K562 (cell line): ENCODE measurements around the gene PPP1R3E. TPM values are rescaled to one million over a fixed set of nuclear protein-coding genes. Genes with fewer than 3 reads are reported as not detected.

ENCODE experiments used
- BRF2 ChIP-seq: IDR thresholded peaks from 3 replicates; pipeline ENCODE4 v1.6.1; 2011; ENCODE audit warnings: borderline replicate concordance, mild to moderate bottlenecking; ENCODE audit not compliant: insufficient read length, insufficient read depth
- EHMT2 ChIP-seq: fragments of 450-650 bp; IDR thresholded peaks from 2 replicates; pipeline ENCODE4 v1.6.1; 2018; ENCODE audit warnings: antibody characterized with exemption
- FOXJ3 ChIP-seq: sonication (generic); formaldehyde crosslinking; IDR thresholded peaks from 2 replicates; pipeline ENCODE4 v1.4.0; 2020; ENCODE audit warnings: mild to moderate bottlenecking, missing genetic modification reagents
- GATAD2A ChIP-seq: fragments of 450-650 bp; IDR thresholded peaks from 2 replicates; pipeline ENCODE4 v1.6.1; 2017
- JUN ChIP-seq, 2 experiments: sonication (generic) in 1 of 2; formaldehyde crosslinking in 1 of 2; IDR thresholded peaks; 2 replicates each; pipeline versions ENCODE4 v1.6.1 to v1.8.0; 2012 to 2022; ENCODE audit warnings: borderline replicate concordance in 2 of 2, mild to moderate bottlenecking in 2 of 2, improper control_type of control experiment in 1 of 2, low read depth in 1 of 2, low read length in 1 of 2, missing genetic modification reagents in 1 of 2
- JUNB ChIP-seq: fragments of 450-650 bp; formaldehyde crosslinking; conservative IDR thresholded peaks from 2 replicates; pipeline ENCODE4 v1.4.0; 2020; ENCODE audit warnings: mild to moderate bottlenecking
- KAT2B ChIP-seq: IDR thresholded peaks from one replicate; pipeline ENCODE4 v1.6.1; 2012; ENCODE audit warnings: low read depth, mild to moderate bottlenecking, control low read depth, inconsistent platforms, low read length, moderate library complexity
- MCM3 ChIP-seq: fragments of 450-650 bp; IDR thresholded peaks from 2 replicates; pipeline ENCODE4 v1.6.1; 2016
- NONO ChIP-seq, 2 experiments: fragments of 200-400 bp in 1 of 2; fragments of 450-650 bp in 1 of 2; formaldehyde crosslinking in 1 of 2; IDR thresholded peaks; 2 replicates each; pipeline ENCODE4 v1.6.1; 2017; ENCODE audit warnings: low read depth in 2 of 2, mild to moderate bottlenecking in 2 of 2, moderate library complexity in 2 of 2, low read length in 1 of 2
- RBM17 ChIP-seq: fragments of 200-400 bp; formaldehyde crosslinking; IDR thresholded peaks from 2 replicates; pipeline ENCODE4 v1.6.1; 2017; ENCODE audit warnings: low read depth, mild to moderate bottlenecking, low read length, borderline replicate concordance
- RUNX1 ChIP-seq: sonication (generic); IDR thresholded peaks from 2 replicates; pipeline ENCODE4 v1.6.1; 2016; ENCODE audit warnings: antibody characterized with exemption, low read depth
- SMARCA5 ChIP-seq: fragments of 450-650 bp; IDR thresholded peaks from 2 replicates; pipeline ENCODE4 v1.6.1; 2016
- SRSF7 ChIP-seq: fragments of 200-400 bp; formaldehyde crosslinking; optimal IDR thresholded peaks from 2 replicates; pipeline ENCODE3; 2017; ENCODE audit warnings: mild to moderate bottlenecking, low read depth, low read length
- TCFL5 ChIP-seq: fragments of 250-450 bp; sonication (Bioruptor Pico); conservative IDR thresholded peaks from 2 replicates; pipeline ENCODE4 v1.6.1; 2021; ENCODE audit warnings: mild to moderate bottlenecking, moderate library complexity, matching md5 sums
- XRCC5 ChIP-seq: fragments of 200-400 bp; formaldehyde crosslinking; IDR thresholded peaks from 2 replicates; pipeline ENCODE4 v1.6.1; 2017; ENCODE audit warnings: low read depth, mild to moderate bottlenecking, low read length
- ZC3H4 ChIP-seq: sonication (generic); formaldehyde crosslinking; IDR thresholded peaks from 2 replicates; pipeline ENCODE4 v1.9.0; 2021; ENCODE audit warnings: missing genetic modification reagents, borderline replicate concordance
- ZC3H8 ChIP-seq: fragments of 450-650 bp; IDR thresholded peaks from 2 replicates; pipeline ENCODE4 v1.6.1; 2017
- ZNF830 ChIP-seq: fragments of 250-450 bp; sonication (Bioruptor Pico); IDR thresholded peaks from 2 replicates; pipeline ENCODE4 v1.5.0; 2021; ENCODE audit warnings: mild to moderate bottlenecking
- polyA plus RNA-seq, 8 experiments: library from polyadenylated mRNA; depleted of rRNA in 4 of 8; stranded (reverse) in 5 of 8; unstranded in 3 of 8; fragments of >200 nt; fragmentation: Nextera tagmentation in 2 of 8; fragmentation: Illumina TruSeq in 1 of 8; extraction: Ambion mirVana in 2 of 8; extraction: Trizol in 1 of 8; gene quantifications; 2 replicates each; pipeline versions ENCODE4 v1.2.1 to v1.2.3, GENCODE V29; 2011 to 2014; ENCODE audit warnings: inconsistent platforms in 1 of 8, missing spikeins in 1 of 8
- total RNA-seq, 7 experiments: library from RNA; depleted of rRNA in 6 of 7; stranded (reverse); fragments of >200 nt in 6 of 7; fragmentation: Illumina TruSeq in 2 of 7; extraction: Trizol in 2 of 7; gene quantifications; 2 replicates each; pipeline versions ENCODE4 v1.2.1 to v1.2.3, GENCODE V29; 2011 to 2021; ENCODE audit warnings: low replicate concordance in 1 of 7
- TF ChIP-seq, protein P1 (sequence below): sonication (generic); formaldehyde crosslinking; IDR thresholded peaks from 2 replicates; pipeline ENCODE4 v1.8.1; 2023; ENCODE audit warnings: mild to moderate bottlenecking, missing genetic modification reagents
- TF ChIP-seq, protein P2 (sequence below): fragments of 450-650 bp; IDR thresholded peaks from 2 replicates; pipeline ENCODE4 v1.6.1; 2016; ENCODE audit warnings: borderline replicate concordance

The PPP1R3E gene
- total and polyA plus RNA-seq, 9 of the 15 experiments (the other 6 are each of a cell fraction or from before 2014, with no cell fraction given) = 3.2 to 18.4 (median 7.6) TPM

GRCh38 chr14:23306412-23307145 is 3.9 kb upstream of the PPP1R3E start, which contains the start of gene BCL2L2 (continued):
- no peak for TF ChIP-seq RBM17
- no peak for TF ChIP-seq EHMT2
- TF ChIP-seq, protein P1, sequence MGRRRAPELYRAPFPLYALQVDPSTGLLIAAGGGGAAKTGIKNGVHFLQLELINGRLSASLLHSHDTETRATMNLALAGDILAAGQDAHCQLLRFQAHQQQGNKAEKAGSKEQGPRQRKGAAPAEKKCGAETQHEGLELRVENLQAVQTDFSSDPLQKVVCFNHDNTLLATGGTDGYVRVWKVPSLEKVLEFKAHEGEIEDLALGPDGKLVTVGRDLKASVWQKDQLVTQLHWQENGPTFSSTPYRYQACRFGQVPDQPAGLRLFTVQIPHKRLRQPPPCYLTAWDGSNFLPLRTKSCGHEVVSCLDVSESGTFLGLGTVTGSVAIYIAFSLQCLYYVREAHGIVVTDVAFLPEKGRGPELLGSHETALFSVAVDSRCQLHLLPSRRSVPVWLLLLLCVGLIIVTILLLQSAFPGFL (CRISPR knock-in tag) = no peak
- TF ChIP-seq RUNX1 = peak; percentile 78; the same call in 1 of the 2 replicates
- 0 out of 2 replicates have a peak, but pooled peaks have one; percentile 37 for TF ChIP-seq ZNF830 (CRISPR knock-in tag)
- no peak for TF ChIP-seq MCM3
- no peak for TF ChIP-seq SMARCA5
- no peak for TF ChIP-seq ZC3H4 (CRISPR knock-in tag)
- TF ChIP-seq GATAD2A = no peak
- no peak for TF ChIP-seq TCFL5
- TF ChIP-seq, protein P2, sequence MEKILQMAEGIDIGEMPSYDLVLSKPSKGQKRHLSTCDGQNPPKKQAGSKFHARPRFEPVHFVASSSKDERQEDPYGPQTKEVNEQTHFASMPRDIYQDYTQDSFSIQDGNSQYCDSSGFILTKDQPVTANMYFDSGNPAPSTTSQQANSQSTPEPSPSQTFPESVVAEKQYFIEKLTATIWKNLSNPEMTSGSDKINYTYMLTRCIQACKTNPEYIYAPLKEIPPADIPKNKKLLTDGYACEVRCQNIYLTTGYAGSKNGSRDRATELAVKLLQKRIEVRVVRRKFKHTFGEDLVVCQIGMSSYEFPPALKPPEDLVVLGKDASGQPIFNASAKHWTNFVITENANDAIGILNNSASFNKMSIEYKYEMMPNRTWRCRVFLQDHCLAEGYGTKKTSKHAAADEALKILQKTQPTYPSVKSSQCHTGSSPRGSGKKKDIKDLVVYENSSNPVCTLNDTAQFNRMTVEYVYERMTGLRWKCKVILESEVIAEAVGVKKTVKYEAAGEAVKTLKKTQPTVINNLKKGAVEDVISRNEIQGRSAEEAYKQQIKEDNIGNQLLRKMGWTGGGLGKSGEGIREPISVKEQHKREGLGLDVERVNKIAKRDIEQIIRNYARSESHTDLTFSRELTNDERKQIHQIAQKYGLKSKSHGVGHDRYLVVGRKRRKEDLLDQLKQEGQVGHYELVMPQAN = peak; percentile 78; the same call in 1 of the 2 replicates
- TF ChIP-seq BRF2 = no peak
- no peak for TF ChIP-seq NONO (IDR thresholded peaks at IDR 0.05; ENCODE audit: low read depth in 2 of 2, low read length in 1 of 2)
- TF ChIP-seq SRSF7 = no peak
- no peak for TF ChIP-seq ZC3H8
- no peak for TF ChIP-seq FOXJ3
- TF ChIP-seq XRCC5 = no peak
- TF ChIP-seq JUNB = no peak
- no peak for TF ChIP-seq KAT2B
- peak; percentile 47; the same call in 1 of the 2 replicates for TF ChIP-seq JUN (IDR thresholded peaks at IDR 0.05; ENCODE audit: borderline replicate concordance, low read depth, low read length)
- TF ChIP-seq JUN (CRISPR knock-in tag; IDR thresholded peaks at IDR 0.05; ENCODE audit: borderline replicate concordance) = no peak
